Measurements from ENCODE around the gene HSF5. TPM values are rescaled to one million over a fixed set of nuclear protein-coding genes. Genes with fewer than 3 reads are reported as not detected.

HSF5 gene
- total and polyA plus RNA-seq, 8 donors = 0.18 TPM; not detected in 7

GRCh38 chr17:58532555-58532951 lies 44.3 kb upstream of the HSF5 start:
- 62 to 69% (median 67%) methylated on average over 3 of the region's 3 CpGs for WGBS, 5 donors
- no peak for DNase-seq
- intact Hi-C loops (cut with DNase I; ENCODE audit: low total_unique reads) = no loop called here
- H3K4me3 ChIP-seq = peak overlapping the region; percentile 57 to 60 (median 58)
- H3K27me3 ChIP-seq = peaks cover 0 to 5% (median 0%) of the 10 kb centered on the region in 3 donors
- TF ChIP-seq POLR2AphosphoS5 (IDR thresholded peaks at IDR 0.05) = no peak
- TF ChIP-seq CTCF (IDR thresholded peaks at IDR 0.05) = no peak
- no peak for TF ChIP-seq POLR2A (IDR thresholded peaks at IDR 0.05)
- TF ChIP-seq EP300 (IDR thresholded peaks at IDR 0.05) = no peak
- H3K36me3 ChIP-seq = no peaks in the 10 kb centered on the region
- peaks cover 7 to 35% (median 23%) of the 10 kb centered on the region in 4 donors for H3K4me1 ChIP-seq
- peak overlapping the region in 1 of 5 donors; percentile 75 for H3K27ac ChIP-seq
- no peaks in the 10 kb centered on the region for H3K9me3 ChIP-seq

GRCh38 chr17:58531661-58532554 lies 43.7 kb upstream of the HSF5 start:
- Histone ChIP-seq H3K36me3 (no peaks in the 10 kb centered on the region), H3K4me3 (peak overlapping the region; percentile 57 to 60 (median 58)), H3K4me1 (peaks cover 7 to 42% (median 26%) of the 10 kb centered on the region in 4 donors), H3K9me3 (no peaks in the 10 kb centered on the region), H3K27me3 (peaks cover 0 to 5% (median 0%) of the 10 kb centered on the region in 3 donors), H3K27ac (peak overlapping the region; percentile 10 to 75 (median 38))
- 2 to 6% (median 3%) methylated on average over 16 to 82 of the region's 82 CpGs for WGBS, 5 donors
- TF ChIP-seq POLR2A (IDR thresholded peaks at IDR 0.05) (no peak), EP300 (IDR thresholded peaks at IDR 0.05) (no peak), CTCF (IDR thresholded peaks at IDR 0.05) (no peak), POLR2AphosphoS5 (IDR thresholded peaks at IDR 0.05) (no peak)
- peak; percentile 68 to 84 for DNase-seq
- intact Hi-C loops (cut with DNase I; ENCODE audit: low total_unique reads) = no loop called here

- peaks cover 7 to 47% (median 30%) of the 10 kb centered on the region in 4 donors for H3K4me1 ChIP-seq
- intact Hi-C loops (cut with DNase I; ENCODE audit: low total_unique reads) = no loop called here
- H3K27ac ChIP-seq = peak overlapping the region in 4 of 5 donors; percentile 36 to 75 (median 50)
- H3K4me3 ChIP-seq = peak overlapping the region; percentile 57 to 60 (median 58)
- no peaks in the 10 kb centered on the region for H3K9me3 ChIP-seq
- 51 to 64% (median 62%) methylated on average over 2 to 3 of the region's 3 CpGs; no CpG with 5 or more reads in 1 of the 5 donors for WGBS, 5 donors
- TF ChIP-seq EP300 (IDR thresholded peaks at IDR 0.05) (no peak), POLR2AphosphoS5 (IDR thresholded peaks at IDR 0.05) (no peak), CTCF (IDR thresholded peaks at IDR 0.05) (no peak), POLR2A (IDR thresholded peaks at IDR 0.05) (no peak)
- peaks cover 0 to 5% (median 0%) of the 10 kb centered on the region in 3 donors for H3K27me3 ChIP-seq
- DNase-seq = no peak
- H3K36me3 ChIP-seq = no peaks in the 10 kb centered on the region
Measured at GRCh38 chr17:58531122-58531521, 42.9 kb upstream of the HSF5 start.

GRCh38 chr17:58530655-58531054 lies 42.4 kb upstream of the HSF5 start:
- Histone ChIP-seq H3K27me3 (peaks cover 0 to 5% (median 0%) of the 10 kb centered on the region in 3 donors), H3K9me3 (no peaks in the 10 kb centered on the region), H3K4me3 (no peak overlapping the region), H3K36me3 (no peaks in the 10 kb centered on the region), H3K27ac (peak overlapping the region in 2 of 5 donors; percentile 38 to 75), H3K4me1 (peaks cover 7 to 52% (median 30%) of the 10 kb centered on the region in 4 donors)
- intact Hi-C loops (cut with DNase I; ENCODE audit: low total_unique reads) = no loop called here
- no peak for DNase-seq
- 8 to 73% (median 59%) methylated on average over 1 to 2 of the region's 2 CpGs for WGBS, 5 donors
- TF ChIP-seq EP300 (IDR thresholded peaks at IDR 0.05) (no peak), POLR2A (IDR thresholded peaks at IDR 0.05) (no peak), POLR2AphosphoS5 (IDR thresholded peaks at IDR 0.05) (no peak), CTCF (IDR thresholded peaks at IDR 0.05) (no peak)

Data from stomach (tissue), 9 donors.